ENCODE results near the gene FOXD1. TPM values are rescaled to one million over a fixed set of nuclear protein-coding genes. Genes with fewer than 3 reads are reported as not detected.

The FOXD1 gene
- polyA plus RNA-seq, 1 donor from 2014 or later = not detected

DNA sequence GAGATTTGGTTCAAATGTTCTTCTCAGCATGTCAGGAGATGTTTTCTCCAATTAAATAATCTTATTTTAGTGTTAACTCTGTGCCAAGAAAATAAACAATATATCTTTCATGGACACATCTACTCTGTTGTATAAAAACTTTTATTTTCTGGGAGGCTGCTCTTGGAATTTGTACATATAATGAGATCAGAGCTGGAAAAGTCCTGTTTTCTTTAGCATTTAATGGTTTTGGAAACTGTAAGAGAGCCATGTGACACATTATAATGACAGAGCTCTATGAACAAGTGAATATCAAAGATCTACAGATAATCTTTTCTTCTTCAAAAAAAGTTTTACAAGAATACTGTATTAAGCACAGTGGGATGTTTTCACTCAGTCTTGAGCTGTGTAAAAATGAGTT, 48.8 kb downstream of the FOXD1 start:
- no peak for TF ChIP-seq MXI1 (conservative IDR thresholded peaks at IDR 0.05; ENCODE audit: poor library complexity, severe bottlenecking)
- TF ChIP-seq POLR2AphosphoS5 (IDR thresholded peaks at IDR 0.05) = no peak
- no peak for TF ChIP-seq EZH2 (IDR thresholded peaks at IDR 0.05; ENCODE audit: borderline replicate concordance, insufficient read depth, low read length, poor library complexity, severe bottlenecking)
- TF ChIP-seq, protein P1, sequence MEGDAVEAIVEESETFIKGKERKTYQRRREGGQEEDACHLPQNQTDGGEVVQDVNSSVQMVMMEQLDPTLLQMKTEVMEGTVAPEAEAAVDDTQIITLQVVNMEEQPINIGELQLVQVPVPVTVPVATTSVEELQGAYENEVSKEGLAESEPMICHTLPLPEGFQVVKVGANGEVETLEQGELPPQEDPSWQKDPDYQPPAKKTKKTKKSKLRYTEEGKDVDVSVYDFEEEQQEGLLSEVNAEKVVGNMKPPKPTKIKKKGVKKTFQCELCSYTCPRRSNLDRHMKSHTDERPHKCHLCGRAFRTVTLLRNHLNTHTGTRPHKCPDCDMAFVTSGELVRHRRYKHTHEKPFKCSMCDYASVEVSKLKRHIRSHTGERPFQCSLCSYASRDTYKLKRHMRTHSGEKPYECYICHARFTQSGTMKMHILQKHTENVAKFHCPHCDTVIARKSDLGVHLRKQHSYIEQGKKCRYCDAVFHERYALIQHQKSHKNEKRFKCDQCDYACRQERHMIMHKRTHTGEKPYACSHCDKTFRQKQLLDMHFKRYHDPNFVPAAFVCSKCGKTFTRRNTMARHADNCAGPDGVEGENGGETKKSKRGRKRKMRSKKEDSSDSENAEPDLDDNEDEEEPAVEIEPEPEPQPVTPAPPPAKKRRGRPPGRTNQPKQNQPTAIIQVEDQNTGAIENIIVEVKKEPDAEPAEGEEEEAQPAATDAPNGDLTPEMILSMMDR (IDR thresholded peaks at IDR 0.05; ENCODE audit: poor library complexity, severe bottlenecking) = no peak
- no peak for TF ChIP-seq RAD21 (conservative IDR thresholded peaks at IDR 0.05)
- no peak for TF ChIP-seq EP300 (conservative IDR thresholded peaks at IDR 0.05; ENCODE audit: poor library complexity, severe bottlenecking)
- no peak for TF ChIP-seq REST (IDR thresholded peaks at IDR 0.05; ENCODE audit: borderline replicate concordance)
- no peak for TF ChIP-seq TAF1 (IDR thresholded peaks at IDR 0.05; ENCODE audit: low read depth)

More for the DNA sequence above, 48.8 kb downstream of the FOXD1 start:
- Histone ChIP-seq H3K79me2 (replicated peaks; ENCODE audit: insufficient read depth, low read length) (no peaks in the 10 kb centered on the region), H2AFZ (ENCODE audit: low read depth, low read length) (no peak overlapping the region), H3K4me2 (ENCODE audit: low read length) (no peak overlapping the region), H4K20me1 (ENCODE audit: insufficient read depth) (no peaks in the 10 kb centered on the region), H3K4me3 (ENCODE audit: low read length) (no peak overlapping the region), H3K9me2 (ENCODE audit: insufficient read depth, low read length) (no peaks in the 10 kb centered on the region), H3K27ac (ENCODE audit: low read length) (no peak overlapping the region), H3K9me3 (ENCODE audit: low read length) (no peaks in the 10 kb centered on the region), H3F3A (ENCODE audit: insufficient read depth, low read length, poor library complexity, severe bottlenecking) (no peaks in the 10 kb centered on the region), H3K9ac (ENCODE audit: low read length) (no peak overlapping the region), H3K36me3 (ENCODE audit: insufficient read depth, low read length) (no peaks in the 10 kb centered on the region), H3K27me3 (ENCODE audit: insufficient read depth, low read depth, low read length) (no peaks in the 10 kb centered on the region)

Other genes starting within 250 kb of the FOXD1 start
- 307 and 324 TPM in 2 replicates for gene BTF3, start 49.7 kb upstream of the FOXD1 start, polyA plus RNA-seq
- 70.9 and 89.5 TPM in 2 replicates for gene ANKRA2, start 116.9 kb upstream of the FOXD1 start, polyA plus RNA-seq
- 18.1 and 22.0 TPM in 2 replicates for gene UTP15, start 117.0 kb upstream of the FOXD1 start, polyA plus RNA-seq
- not detected in 2 replicates for gene ARHGEF28, start 177.4 kb upstream of the FOXD1 start, polyA plus RNA-seq

Measured in neural cell (in vitro differentiated cells).